ENCODE results near the gene RFLNA. TPM values are rescaled to one million over a fixed set of nuclear protein-coding genes. Genes with fewer than 3 reads are reported as not detected.

RFLNA gene
- total RNA-seq, 2 experiments from 2014 or later: not detected

- Mint-ChIP-seq H3K4me1 (no peaks in the 10 kb centered on the region), H3K4me3 (no peak overlapping the region), H3K36me3 (ENCODE audit: low read depth) (no peaks in the 10 kb centered on the region), H3K9me3 (no peaks in the 10 kb centered on the region), H3K27ac (no peak overlapping the region), H3K27me3 (peaks cover 2% of the 10 kb centered on the region)
- ChIA-PET CTCF (no interaction called here), POLR2A (no interaction called here)
- no peak for DNase-seq
Observed at GRCh38 chr12:124302807-124303578, 8.1 kb downstream of the RFLNA start.

GRCh38 chr12:124303579-124304313, 8.9 kb downstream of the RFLNA start:
- ChIA-PET CTCF (interaction anchor here (1.6 kb wide), 1 partner anchor 16 kb away, joined by 4 read pairs; no protein-coding TSS in a partner anchor), POLR2A (no interaction called here)
- no peak overlapping the region for H3K4me3 Mint-ChIP-seq
- H3K27ac Mint-ChIP-seq: no peak overlapping the region
- no peaks in the 10 kb centered on the region for H3K4me1 Mint-ChIP-seq
- no peaks in the 10 kb centered on the region for H3K9me3 Mint-ChIP-seq
- no peak for DNase-seq
- H3K27me3 Mint-ChIP-seq: peaks cover 2% of the 10 kb centered on the region
- H3K36me3 Mint-ChIP-seq (ENCODE audit: low read depth): no peaks in the 10 kb centered on the region

- no peaks in the 10 kb centered on the region for H3K9me3 Mint-ChIP-seq
- H3K27me3 Mint-ChIP-seq: peaks cover 2% of the 10 kb centered on the region
- H3K27ac Mint-ChIP-seq: no peak overlapping the region
- DNase-seq: no peak
- POLR2A ChIA-PET: no interaction called here
- no peaks in the 10 kb centered on the region for H3K4me1 Mint-ChIP-seq
- H3K36me3 Mint-ChIP-seq (ENCODE audit: low read depth): no peaks in the 10 kb centered on the region
- H3K4me3 Mint-ChIP-seq: no peak overlapping the region
- CTCF ChIA-PET: interaction anchor here (1.3 to 1.6 kb wide), 2 partner anchors 11 to 15 kb away, joined by 3 to 4 read pairs; no protein-coding TSS in a partner anchor
Observed at GRCh38 chr12:124304314-124304790, 9.5 kb downstream of the RFLNA start.

- ChIA-PET POLR2A (no interaction called here), CTCF (interaction anchor here (1.3 to 1.6 kb wide), 2 partner anchors 10 to 14 kb away, joined by 3 to 4 read pairs; no protein-coding TSS in a partner anchor)
- peaks cover 2% of the 10 kb centered on the region for H3K27me3 Mint-ChIP-seq
- H3K9me3 Mint-ChIP-seq: no peaks in the 10 kb centered on the region
- no peaks in the 10 kb centered on the region for H3K4me1 Mint-ChIP-seq
- no peak for DNase-seq
- no peak overlapping the region for H3K27ac Mint-ChIP-seq
- H3K36me3 Mint-ChIP-seq (ENCODE audit: low read depth): no peaks in the 10 kb centered on the region
- no peak overlapping the region for H3K4me3 Mint-ChIP-seq
Observed at GRCh38 chr12:124305136-124305535, 10.2 kb downstream of the RFLNA start.

- H3K27ac Mint-ChIP-seq: no peak overlapping the region
- no peaks in the 10 kb centered on the region for H3K4me1 Mint-ChIP-seq
- no peak overlapping the region for H3K4me3 Mint-ChIP-seq
- no peak for DNase-seq
- CTCF ChIA-PET: interaction anchor here (1.3 to 1.6 kb wide), 2 partner anchors 9 to 13 kb away, joined by 3 to 4 read pairs; no protein-coding TSS in a partner anchor
- no peaks in the 10 kb centered on the region for H3K9me3 Mint-ChIP-seq
- no peaks in the 10 kb centered on the region for H3K36me3 Mint-ChIP-seq (ENCODE audit: low read depth)
- POLR2A ChIA-PET: no interaction called here
- H3K27me3 Mint-ChIP-seq: no peaks in the 10 kb centered on the region
Observed at GRCh38 chr12:124305776-124306685, 11.1 kb downstream of the RFLNA start.

- no peaks in the 10 kb centered on the region for H3K27me3 Mint-ChIP-seq
- no peak overlapping the region for H3K4me3 Mint-ChIP-seq
- CTCF ChIA-PET: no interaction called here
- no peaks in the 10 kb centered on the region for H3K4me1 Mint-ChIP-seq
- no peaks in the 10 kb centered on the region for H3K36me3 Mint-ChIP-seq (ENCODE audit: low read depth)
- H3K27ac Mint-ChIP-seq: no peak overlapping the region
- no peaks in the 10 kb centered on the region for H3K9me3 Mint-ChIP-seq
- POLR2A ChIA-PET: no interaction called here
- no peak for DNase-seq
Observed at GRCh38 chr12:124306686-124307555, 12.0 kb downstream of the RFLNA start.

- ChIA-PET CTCF (no interaction called here), POLR2A (no interaction called here)
- DNase-seq: no peak
- no peak overlapping the region for H3K27ac Mint-ChIP-seq
- no peak overlapping the region for H3K4me3 Mint-ChIP-seq
- H3K4me1 Mint-ChIP-seq: no peaks in the 10 kb centered on the region
- no peaks in the 10 kb centered on the region for H3K36me3 Mint-ChIP-seq (ENCODE audit: low read depth)
- no peaks in the 10 kb centered on the region for H3K9me3 Mint-ChIP-seq
- H3K27me3 Mint-ChIP-seq: no peaks in the 10 kb centered on the region
Observed at GRCh38 chr12:124307556-124307825, 12.6 kb downstream of the RFLNA start.

- DNase-seq: no peak
- Mint-ChIP-seq H3K27me3 (no peaks in the 10 kb centered on the region), H3K4me3 (no peak overlapping the region), H3K36me3 (ENCODE audit: low read depth) (no peaks in the 10 kb centered on the region), H3K4me1 (no peaks in the 10 kb centered on the region), H3K9me3 (no peaks in the 10 kb centered on the region), H3K27ac (no peak overlapping the region)
- ChIA-PET CTCF (interaction anchor here (0.6 kb wide), 1 partner anchor 178 kb away, joined by 3 read pairs; no protein-coding TSS in a partner anchor), POLR2A (no interaction called here)
Observed at GRCh38 chr12:124308741-124309140, 13.8 kb downstream of the RFLNA start.

- H3K9me3 Mint-ChIP-seq: no peaks in the 10 kb centered on the region
- ChIA-PET POLR2A (no interaction called here), CTCF (no interaction called here)
- no peaks in the 10 kb centered on the region for H3K36me3 Mint-ChIP-seq (ENCODE audit: low read depth)
- no peaks in the 10 kb centered on the region for H3K27me3 Mint-ChIP-seq
- no peaks in the 10 kb centered on the region for H3K4me1 Mint-ChIP-seq
- H3K27ac Mint-ChIP-seq: no peak overlapping the region
- H3K4me3 Mint-ChIP-seq: no peak overlapping the region
- DNase-seq: no peak
Observed at GRCh38 chr12:124309231-124309630, 14.3 kb downstream of the RFLNA start.

- no peaks in the 10 kb centered on the region for H3K27me3 Mint-ChIP-seq
- no peaks in the 10 kb centered on the region for H3K36me3 Mint-ChIP-seq (ENCODE audit: low read depth)
- no peaks in the 10 kb centered on the region for H3K9me3 Mint-ChIP-seq
- H3K4me3 Mint-ChIP-seq: no peak overlapping the region
- no peak overlapping the region for H3K27ac Mint-ChIP-seq
- no peaks in the 10 kb centered on the region for H3K4me1 Mint-ChIP-seq
- no peak for DNase-seq
- ChIA-PET CTCF (no interaction called here), POLR2A (no interaction called here)
Observed at GRCh38 chr12:124309744-124310143, 14.9 kb downstream of the RFLNA start.

- CTCF ChIA-PET: no interaction called here
- no peak overlapping the region for H3K27ac Mint-ChIP-seq
- H3K4me3 Mint-ChIP-seq: no peak overlapping the region
- no peaks in the 10 kb centered on the region for H3K9me3 Mint-ChIP-seq
- no peak for DNase-seq
- POLR2A ChIA-PET: no interaction called here
- H3K4me1 Mint-ChIP-seq: no peaks in the 10 kb centered on the region
- no peaks in the 10 kb centered on the region for H3K27me3 Mint-ChIP-seq
- H3K36me3 Mint-ChIP-seq (ENCODE audit: low read depth): no peaks in the 10 kb centered on the region
Observed at GRCh38 chr12:124310178-124310577, 15.3 kb downstream of the RFLNA start.

GRCh38 chr12:124310785-124311184, 15.9 kb downstream of the RFLNA start:
- no peaks in the 10 kb centered on the region for H3K36me3 Mint-ChIP-seq (ENCODE audit: low read depth)
- no peaks in the 10 kb centered on the region for H3K27me3 Mint-ChIP-seq
- POLR2A ChIA-PET: no interaction called here
- no peak overlapping the region for H3K4me3 Mint-ChIP-seq
- no peak overlapping the region for H3K27ac Mint-ChIP-seq
- no peaks in the 10 kb centered on the region for H3K9me3 Mint-ChIP-seq
- DNase-seq: no peak
- H3K4me1 Mint-ChIP-seq: no peaks in the 10 kb centered on the region
- CTCF ChIA-PET: interaction anchor here (1.1 kb wide), 1 partner anchor 37 kb away, joined by 3 read pairs; no protein-coding TSS in a partner anchor

Data from activated CD4-positive, alpha-beta T cell treated with anti-CD3 and anti-CD28 coated beads, Interleukin-2, amount 10 ng/mL, durations not matched to agents 7 days and 5 days (primary cell).